ENCODE results near the gene HIPK2. TPM values are rescaled to one million over a fixed set of nuclear protein-coding genes. Genes with fewer than 3 reads are reported as not detected.
A peak's percentile ranks its signal among the peaks of the same experiment; 100 is the strongest.

The HIPK2 gene
- total and polyA plus RNA-seq, 8 donors, result 3.4 to 103 (median 38.6) TPM

- H3K4me1 ChIP-seq, result peaks cover 63 to 97% (median 80%) of the 10 kb centered on the region in 4 donors
- no peaks in the 10 kb centered on the region for H3K9me3 ChIP-seq
- TF ChIP-seq EP300 (IDR thresholded peaks at IDR 0.05), result no peak
- no peak for TF ChIP-seq POLR2AphosphoS5 (IDR thresholded peaks at IDR 0.05)
- TF ChIP-seq POLR2A (IDR thresholded peaks at IDR 0.05), result no peak
- no peak for TF ChIP-seq CTCF (IDR thresholded peaks at IDR 0.05)
- 58 to 77% (median 71%) methylated on average over 2 of the region's 2 CpGs for WGBS, 5 donors
- no peaks in the 10 kb centered on the region for H3K27me3 ChIP-seq
- no peak overlapping the region for H3K4me3 ChIP-seq
- no peak overlapping the region for H3K27ac ChIP-seq
- H3K36me3 ChIP-seq, result peaks cover 0 to 12% (median 6%) of the 10 kb centered on the region in 4 donors
- DNase-seq, result no peak
- intact Hi-C loops (cut with DNase I; ENCODE audit: low total_unique reads), result no loop called here
Observed at GRCh38 chr7:139743267-139743966, 34.4 kb downstream of the HIPK2 start.

- Histone ChIP-seq H3K27ac (no peak overlapping the region), H3K36me3 (peaks cover 0 to 12% (median 6%) of the 10 kb centered on the region in 4 donors), H3K4me1 (peaks cover 76 to 99% (median 86%) of the 10 kb centered on the region in 4 donors), H3K4me3 (no peak overlapping the region), H3K27me3 (no peaks in the 10 kb centered on the region), H3K9me3 (no peaks in the 10 kb centered on the region)
- DNase-seq, result no peak
- TF ChIP-seq EP300 (IDR thresholded peaks at IDR 0.05) (no peak), POLR2AphosphoS5 (IDR thresholded peaks at IDR 0.05) (no peak), CTCF (IDR thresholded peaks at IDR 0.05) (no peak), POLR2A (IDR thresholded peaks at IDR 0.05) (no peak)
- WGBS, 5 donors, result 54 to 72% (median 62%) methylated on average over 6 of the region's 6 CpGs
- intact Hi-C loops (cut with DNase I; ENCODE audit: low total_unique reads), result no loop called here
Observed at GRCh38 chr7:139741789-139742344, 35.9 kb downstream of the HIPK2 start.

- peaks cover 0 to 12% (median 6%) of the 10 kb centered on the region in 4 donors for H3K36me3 ChIP-seq
- H3K27me3 ChIP-seq, result no peaks in the 10 kb centered on the region
- DNase-seq, result no peak
- H3K9me3 ChIP-seq, result no peaks in the 10 kb centered on the region
- H3K4me3 ChIP-seq, result no peak overlapping the region
- peak overlapping the region in 3 of 5 donors; percentile 21 to 67 (median 36) for H3K27ac ChIP-seq
- TF ChIP-seq EP300 (IDR thresholded peaks at IDR 0.05) (no peak), POLR2AphosphoS5 (IDR thresholded peaks at IDR 0.05) (no peak), CTCF (IDR thresholded peaks at IDR 0.05) (no peak), POLR2A (IDR thresholded peaks at IDR 0.05) (no peak)
- WGBS, 5 donors, result 84 to 89% (median 88%) methylated on average over 7 of the region's 7 CpGs
- peaks cover 70 to 99% (median 84%) of the 10 kb centered on the region in 4 donors for H3K4me1 ChIP-seq
- intact Hi-C loops (cut with DNase I; ENCODE audit: low total_unique reads), result no loop called here
Observed at GRCh38 chr7:139741239-139741638, 36.6 kb downstream of the HIPK2 start.

GRCh38 chr7:139739863-139740597 lies 37.8 kb downstream of the HIPK2 start:
- peak; percentile 35 to 72 for DNase-seq
- H3K4me1 ChIP-seq, result peaks cover 66 to 99% (median 79%) of the 10 kb centered on the region in 4 donors
- H3K4me3 ChIP-seq, result peak overlapping the region in 1 of 4 donors; percentile 14
- H3K27me3 ChIP-seq, result no peaks in the 10 kb centered on the region
- intact Hi-C loops (cut with DNase I; ENCODE audit: low total_unique reads), result no loop called here
- H3K9me3 ChIP-seq, result no peaks in the 10 kb centered on the region
- peaks cover 0 to 12% (median 6%) of the 10 kb centered on the region in 4 donors for H3K36me3 ChIP-seq
- peak overlapping the region; percentile 21 to 67 (median 32) for H3K27ac ChIP-seq
- TF ChIP-seq POLR2AphosphoS5 (IDR thresholded peaks at IDR 0.05) (no peak), EP300 (IDR thresholded peaks at IDR 0.05) (no peak), POLR2A (IDR thresholded peaks at IDR 0.05) (no peak), CTCF (IDR thresholded peaks at IDR 0.05) (no peak)
- 44 to 63% (median 52%) methylated on average over 17 of the region's 17 CpGs for WGBS, 5 donors

All from stomach (tissue), 9 donors.